CD4-positive, alpha-beta T cell treated with Interferon alpha-2 for 1 hour (primary cell): ENCODE results near the gene OVCH1.

Experiments used
- DNase-seq, 2 donors: peaks; one replicate each; pipeline ENCODE4 v3.0.0-alpha.2; 2020 to 2022

Gene OVCH1, protein sequence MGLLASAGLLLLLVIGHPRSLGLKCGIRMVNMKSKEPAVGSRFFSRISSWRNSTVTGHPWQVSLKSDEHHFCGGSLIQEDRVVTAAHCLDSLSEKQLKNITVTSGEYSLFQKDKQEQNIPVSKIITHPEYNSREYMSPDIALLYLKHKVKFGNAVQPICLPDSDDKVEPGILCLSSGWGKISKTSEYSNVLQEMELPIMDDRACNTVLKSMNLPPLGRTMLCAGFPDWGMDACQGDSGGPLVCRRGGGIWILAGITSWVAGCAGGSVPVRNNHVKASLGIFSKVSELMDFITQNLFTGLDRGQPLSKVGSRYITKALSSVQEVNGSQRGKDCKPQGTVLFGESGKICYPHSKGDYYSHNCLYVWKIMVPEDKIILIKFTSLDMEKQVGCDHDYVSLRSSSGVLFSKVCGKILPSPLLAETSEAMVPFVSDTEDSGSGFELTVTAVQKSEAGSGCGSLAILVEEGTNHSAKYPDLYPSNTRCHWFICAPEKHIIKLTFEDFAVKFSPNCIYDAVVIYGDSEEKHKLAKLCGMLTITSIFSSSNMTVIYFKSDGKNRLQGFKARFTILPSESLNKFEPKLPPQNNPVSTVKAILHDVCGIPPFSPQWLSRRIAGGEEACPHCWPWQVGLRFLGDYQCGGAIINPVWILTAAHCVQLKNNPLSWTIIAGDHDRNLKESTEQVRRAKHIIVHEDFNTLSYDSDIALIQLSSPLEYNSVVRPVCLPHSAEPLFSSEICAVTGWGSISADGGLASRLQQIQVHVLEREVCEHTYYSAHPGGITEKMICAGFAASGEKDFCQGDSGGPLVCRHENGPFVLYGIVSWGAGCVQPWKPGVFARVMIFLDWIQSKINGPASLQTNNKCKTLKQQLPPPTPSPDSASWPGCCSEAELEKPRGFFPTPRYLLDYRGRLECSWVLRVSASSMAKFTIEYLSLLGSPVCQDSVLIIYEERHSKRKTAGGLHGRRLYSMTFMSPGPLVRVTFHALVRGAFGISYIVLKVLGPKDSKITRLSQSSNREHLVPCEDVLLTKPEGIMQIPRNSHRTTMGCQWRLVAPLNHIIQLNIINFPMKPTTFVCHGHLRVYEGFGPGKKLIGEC

GRCh38 chr12:29497588-29497987 lies at the start of gene OVCH1:
OVCH1 (minus strand) TSS chr12:29497686; CDS start chr12:29497686, 0 bp downstream.
- no peak for DNase-seq

DNA sequence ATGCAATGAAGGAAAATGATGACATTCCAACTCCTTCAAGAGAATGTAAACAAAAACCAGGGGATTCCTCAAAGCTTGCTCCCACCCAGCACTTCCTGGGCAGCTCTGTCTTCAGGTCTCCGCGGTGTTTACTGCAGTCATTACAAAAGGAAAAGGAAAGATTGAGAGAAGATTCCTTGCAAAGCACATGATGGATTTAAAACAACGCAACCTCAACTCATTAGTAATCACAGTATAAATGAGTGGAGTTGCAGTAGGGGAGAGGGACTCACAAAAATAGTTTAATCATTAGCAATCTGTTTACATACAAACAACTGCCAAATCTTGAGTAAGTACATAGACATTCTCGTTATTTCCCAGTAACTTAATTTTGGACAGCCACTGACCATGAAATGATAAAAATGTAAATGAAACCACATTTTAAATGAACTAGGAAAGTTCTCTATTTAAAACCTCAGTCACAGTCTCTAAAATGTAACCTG lies 49.7 kb upstream of the OVCH1 start:
- DNase-seq: no peak

GRCh38 chr12:29546000-29546399 lies 48.5 kb upstream of the OVCH1 start:
- no peak for DNase-seq

DNA sequence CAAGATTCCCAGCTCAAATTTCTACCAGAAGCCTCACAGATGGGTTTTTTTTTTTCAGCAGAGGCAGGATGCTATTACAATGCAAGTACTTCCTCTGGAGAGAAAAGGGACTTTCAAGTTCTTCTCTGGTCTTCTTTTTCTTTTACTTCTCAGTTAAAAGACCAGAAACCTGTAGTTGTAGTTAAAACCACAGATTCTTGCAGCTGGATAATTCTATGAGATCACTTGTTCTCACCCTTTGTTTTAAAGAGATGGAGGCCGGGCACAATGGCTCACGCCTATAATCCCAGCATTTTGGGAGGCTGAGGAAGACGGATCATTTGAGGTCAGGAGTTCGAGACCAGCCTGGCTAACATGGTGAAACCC lies 47.6 kb upstream of the OVCH1 start:
- no peak for DNase-seq

DNA sequence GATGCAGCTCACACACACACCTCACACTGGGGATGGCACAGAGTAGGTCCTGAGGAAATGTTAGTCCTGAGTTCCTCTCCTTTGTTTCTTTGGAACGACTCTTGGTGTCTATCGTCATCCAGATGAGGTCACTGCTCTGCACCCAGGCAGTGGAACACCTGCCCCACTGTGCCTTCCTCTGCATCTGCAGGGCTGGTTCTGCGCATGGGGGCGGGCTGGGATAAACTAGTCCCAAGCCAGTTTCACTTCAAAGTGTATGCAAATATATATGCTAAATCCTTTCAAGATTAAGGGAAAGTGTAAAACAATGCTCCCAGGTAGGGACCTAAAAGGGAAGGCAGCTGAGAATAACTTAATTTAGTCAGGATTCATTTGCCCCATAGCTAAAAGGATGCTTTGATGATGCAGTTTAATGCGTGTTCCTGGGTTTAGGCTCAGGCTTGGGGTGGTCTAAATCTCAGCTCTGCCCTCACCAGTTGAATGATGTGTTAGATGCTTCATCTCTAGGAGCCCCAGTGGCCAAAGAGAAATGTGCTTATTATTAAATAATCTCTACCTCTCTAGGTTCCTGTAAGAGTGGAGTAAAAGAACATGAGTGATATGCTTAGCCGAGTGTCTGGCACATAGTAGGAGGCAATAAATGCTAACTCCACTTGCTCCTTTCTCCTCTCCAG lies 47.1 kb upstream of the OVCH1 start:
- DNase-seq: no peak

DNA sequence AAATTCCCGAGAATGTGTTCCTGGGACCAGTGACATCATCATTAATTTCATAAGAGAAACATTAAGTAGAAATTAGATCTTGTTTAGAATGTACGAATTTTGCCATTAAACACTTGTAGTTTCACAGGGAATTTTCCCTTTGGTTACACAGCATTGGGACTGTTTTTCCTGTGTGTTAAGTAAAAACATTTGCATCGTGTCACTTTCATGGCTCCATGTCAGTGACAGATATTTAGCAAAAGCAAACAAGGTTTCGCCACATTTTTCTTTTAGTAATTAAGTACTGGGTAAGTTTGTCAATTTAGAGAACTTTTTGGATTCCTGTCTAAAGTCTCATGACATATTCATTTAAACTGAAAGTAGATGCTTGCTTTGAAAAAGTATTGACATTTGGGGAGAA lies 45.5 kb upstream of the OVCH1 start:
- DNase-seq: no peak

- DNase-seq: no peak
These were observed 39.8 kb upstream of the OVCH1 start for GRCh38 chr12:29537298-29537697.

DNA sequence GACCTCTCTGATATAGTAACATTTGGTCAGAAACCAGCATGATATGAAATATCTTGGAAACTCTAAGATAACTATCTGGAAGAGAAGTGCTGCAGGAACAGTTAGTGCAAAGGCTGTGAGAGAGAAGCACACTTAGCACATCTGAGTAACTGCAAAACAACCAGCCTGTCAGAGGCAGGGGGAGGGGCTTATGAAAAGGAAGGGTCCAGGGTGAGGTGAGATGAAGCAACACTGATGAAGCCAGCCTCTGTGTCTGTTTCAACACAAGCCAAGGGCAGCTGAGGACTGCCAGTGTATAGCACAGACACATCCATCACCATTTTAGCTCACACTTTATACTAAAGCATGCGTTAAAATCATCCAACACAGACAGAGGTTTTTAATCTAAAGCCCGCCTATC lies 37.4 kb upstream of the OVCH1 start:
- DNase-seq: no peak

DNA sequence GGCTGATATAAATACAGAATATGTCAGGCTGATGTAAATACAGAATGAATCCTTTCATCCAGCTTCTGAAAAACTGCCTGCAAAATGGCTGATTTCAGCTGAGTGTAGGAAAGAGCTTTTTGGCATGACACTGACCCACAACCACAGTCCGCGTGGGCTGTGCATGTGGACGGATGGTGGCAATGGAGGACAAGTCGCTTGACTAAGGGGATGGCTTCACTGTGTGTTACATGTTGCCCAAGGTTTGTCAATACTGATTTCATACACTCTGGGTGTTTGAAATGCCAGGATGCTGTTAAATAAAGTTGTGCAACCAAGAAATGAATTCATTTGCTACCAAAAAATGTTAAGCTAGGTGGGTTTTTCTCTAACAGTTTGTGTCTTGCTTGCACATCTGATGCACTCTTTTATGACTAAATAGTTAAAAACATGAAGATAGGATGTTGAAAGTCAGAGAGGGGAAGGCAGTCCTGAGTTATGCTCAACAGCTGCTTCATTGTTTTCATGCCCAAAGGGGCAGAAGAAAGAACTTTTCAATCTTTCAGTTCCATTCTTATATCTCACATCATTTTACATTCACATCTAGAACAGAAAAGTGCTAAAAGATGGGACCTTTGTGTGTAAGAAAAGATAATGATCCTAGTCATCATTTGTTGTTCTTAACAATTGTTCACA lies 36.5 kb upstream of the OVCH1 start:
- DNase-seq: no peak

DNA sequence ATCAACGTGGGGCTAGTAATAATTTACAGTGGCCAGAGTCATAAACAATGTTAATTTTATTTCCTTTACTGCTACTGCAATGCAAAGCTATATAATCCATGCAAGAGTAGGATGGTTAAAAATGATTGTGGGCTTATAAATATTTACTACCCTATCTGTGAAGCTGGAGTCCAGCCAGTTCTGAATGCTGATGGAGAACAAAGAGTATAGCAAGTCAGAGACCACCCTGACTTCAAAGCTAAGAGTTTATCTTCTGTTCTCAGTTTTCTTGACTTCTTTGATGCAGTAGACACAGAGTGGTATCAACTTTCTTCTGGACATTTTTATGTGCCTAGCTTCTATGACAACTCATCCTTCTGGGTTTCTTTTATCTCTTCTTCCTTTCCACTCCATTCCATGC lies 34.0 kb upstream of the OVCH1 start:
- no peak for DNase-seq

DNA sequence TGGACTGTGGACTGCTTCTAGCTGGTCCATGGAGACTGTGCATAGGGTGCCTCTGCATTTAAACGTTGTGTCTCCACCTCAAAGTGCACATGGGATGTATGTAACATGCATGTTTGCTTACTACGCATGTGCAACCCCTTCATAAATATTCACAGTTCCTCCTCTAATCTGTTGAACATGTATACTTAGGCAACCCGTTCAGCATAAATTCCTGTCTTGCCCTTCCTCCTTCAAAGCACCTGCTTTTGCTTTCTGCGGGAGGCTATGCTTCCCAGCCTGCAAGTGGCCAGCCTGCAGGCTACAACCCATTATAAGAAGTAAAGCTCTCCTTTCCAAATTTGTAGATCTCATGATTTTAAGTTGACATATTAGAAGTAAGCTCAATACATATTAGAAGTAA lies 33.0 kb upstream of the OVCH1 start:
- no peak for DNase-seq

DNA sequence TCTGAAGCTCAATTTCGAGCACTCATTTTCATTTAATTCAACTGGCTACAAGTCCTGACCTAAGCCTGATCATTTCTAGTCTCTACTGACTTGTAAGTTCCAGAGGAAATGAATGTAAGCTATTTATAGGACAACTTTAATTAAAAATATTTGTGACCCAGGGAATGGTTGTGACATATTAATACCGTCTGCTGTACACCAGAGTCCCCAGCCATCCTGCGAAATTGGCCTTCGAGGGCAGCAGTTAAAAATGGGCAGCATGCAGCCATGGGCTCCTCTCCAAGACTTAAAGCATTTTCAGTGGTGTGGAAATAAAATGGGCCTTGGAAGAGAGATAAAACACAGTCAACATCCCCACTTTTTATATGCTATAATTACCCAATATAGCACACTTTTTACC lies 30.7 kb upstream of the OVCH1 start:
- no peak for DNase-seq

- DNase-seq: no peak
These were observed 24.5 kb upstream of the OVCH1 start for GRCh38 chr12:29521951-29522350.

GRCh38 chr12:29519585-29520182 lies 22.2 kb upstream of the OVCH1 start:
- peak in 1 of 2 donors; percentile 43 for DNase-seq

DNA sequence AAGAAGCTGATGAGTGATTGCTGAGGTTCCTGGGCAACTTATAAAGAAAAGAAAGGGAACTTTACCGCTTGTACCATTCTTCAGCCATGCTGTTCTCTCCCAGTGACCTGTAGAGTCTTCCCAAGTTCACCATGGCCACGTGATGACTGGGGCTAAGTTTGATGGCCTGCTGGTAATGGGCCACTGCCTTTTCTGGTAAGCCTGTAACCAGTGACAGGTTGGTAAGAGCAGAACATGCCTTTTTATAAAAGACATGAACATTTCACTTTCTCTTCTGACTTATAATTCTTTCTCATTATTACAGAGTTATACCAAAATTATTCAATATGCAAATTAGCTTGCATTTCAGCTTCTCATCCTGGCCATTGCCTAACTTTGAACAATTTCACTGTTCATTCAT lies 20.9 kb upstream of the OVCH1 start:
- no peak for DNase-seq

GRCh38 chr12:29517264-29517663 lies 19.8 kb upstream of the OVCH1 start:
- no peak for DNase-seq

DNA sequence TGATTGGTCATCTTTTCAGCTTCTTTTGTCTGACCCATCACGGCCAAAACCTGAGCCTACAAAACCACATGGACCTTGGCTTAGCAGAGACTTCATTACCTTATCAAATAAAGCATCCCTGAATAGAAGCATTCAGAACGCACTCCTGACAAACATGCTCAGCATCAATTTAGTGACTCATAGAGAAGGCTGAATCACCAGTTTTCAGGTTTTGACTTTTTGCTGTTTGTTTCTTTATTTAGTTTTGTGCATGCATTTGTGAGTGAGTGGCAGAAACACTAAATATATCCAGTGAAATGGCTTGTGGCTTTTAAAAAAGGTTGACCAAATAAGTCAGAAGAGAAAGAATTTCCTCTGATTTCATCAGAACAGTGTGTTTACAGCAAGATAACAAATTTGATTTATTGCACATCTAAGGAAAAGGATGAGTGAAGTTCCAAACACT lies 19.0 kb upstream of the OVCH1 start:
- no peak for DNase-seq

GRCh38 chr12:29510591-29511185 lies 13.2 kb upstream of the OVCH1 start:
- no peak for DNase-seq

DNA sequence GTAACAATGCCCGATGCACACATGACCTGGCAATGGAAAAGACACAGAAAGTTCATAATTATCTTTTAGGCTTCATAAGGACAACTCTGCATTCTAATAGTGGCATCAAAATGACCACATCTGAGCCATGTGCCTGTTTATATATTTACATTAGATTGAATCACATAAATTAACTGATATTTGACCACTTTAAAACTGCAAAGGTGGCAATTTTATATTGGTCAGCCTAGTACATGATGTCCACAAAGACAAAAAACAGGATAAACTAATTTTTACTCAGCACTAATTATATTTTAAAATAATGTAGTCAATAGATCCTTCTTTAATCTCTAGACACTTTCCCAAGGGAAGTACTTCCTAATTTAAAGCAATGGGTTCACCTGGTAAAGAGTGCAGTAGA lies 12.0 kb upstream of the OVCH1 start:
- DNase-seq: no peak

- DNase-seq: no peak
These were observed 11.5 kb upstream of the OVCH1 start for GRCh38 chr12:29508949-29509348.

GRCh38 chr12:29505122-29505521 lies 7.6 kb upstream of the OVCH1 start:
- DNase-seq: no peak
